H1 (cell line): ENCODE data around the gene CARD14. TPM values are rescaled to one million over a fixed set of nuclear protein-coding genes. Genes with fewer than 3 reads are reported as not detected.

Experiments
- CTCF ChIA-PET: fragments of 300-600 bp; sonication (Branson Sonifier 250); formaldehyde crosslinking; loops from one replicate; lab custom pipeline; 2021; ENCODE audit not compliant: partially characterized antibody; lab: Charles Lee
- POLR2A ChIA-PET: fragments of 300-600 bp; sonication (Branson Sonifier 250); formaldehyde crosslinking; loops from one replicate; lab custom pipeline; 2021; ENCODE audit warnings: inconsistent platforms; ENCODE audit not compliant: partially characterized antibody; lab: Charles Lee
- DNase-seq, 2 experiments: peaks; one replicate each; pipeline versions ENCODE4 v3.0.0 to v3.0.0-alpha.2; 2010 to 2022; ENCODE audit warnings: low spot score in 2 of 2, low read depth in 1 of 2, mixed read lengths in 1 of 2
- FAIRE-seq: peaks from 2 replicates; lab custom pipeline; 2011; peaks lifted over from hg19 to GRCh38; lab: Jason Lieb, UNC
- H2AFZ ChIP-seq: 2 replicates; pipeline ENCODE4 v1.8.1; 2012; ENCODE audit warnings: low read length, inconsistent platforms
- H2AK5ac ChIP-seq: 2 replicates; pipeline ENCODE4 v1.6.1; 2013; ENCODE audit warnings: low read depth, low read length
- H2BK120ac ChIP-seq: replicated peaks from 2 replicates; pipeline ENCODE3; 2013; ENCODE audit warnings: low read depth, low read length, inconsistent platforms
- H2BK12ac ChIP-seq: 2 replicates; pipeline ENCODE4 v1.6.1; 2013; ENCODE audit warnings: low read depth, low read length
- H2BK15ac ChIP-seq: 2 replicates; pipeline ENCODE4 v1.6.1; 2013; ENCODE audit warnings: low read length
- H2BK20ac ChIP-seq: 2 replicates; pipeline ENCODE4 v1.6.1; 2013; ENCODE audit warnings: low read length
- H2BK5ac ChIP-seq: 2 replicates; pipeline ENCODE4 v1.6.1; 2013; ENCODE audit warnings: low read depth, low read length
- H3K14ac ChIP-seq: 2 replicates; pipeline ENCODE4 v1.6.1; 2013; ENCODE audit warnings: inconsistent platforms; ENCODE audit not compliant: insufficient read length
- H3K18ac ChIP-seq: 2 replicates; pipeline ENCODE4 v1.6.1; 2013; ENCODE audit warnings: low read length; ENCODE audit errors: extremely low read depth
- H3K23ac ChIP-seq: 2 replicates; pipeline ENCODE4 v1.6.1; 2013; ENCODE audit warnings: inconsistent platforms; ENCODE audit not compliant: insufficient read length
- H3K23me2 ChIP-seq: 2 replicates; pipeline ENCODE4 v1.6.1; 2013; ENCODE audit warnings: low read depth, low read length
- H3K27ac ChIP-seq: 2 replicates; pipeline ENCODE4 v1.6.1; 2011; ENCODE audit warnings: low read depth, low read length, inconsistent platforms
- H3K27me3 ChIP-seq, 4 experiments: replicated peaks in 1 of 4; 1 replicate in 1 of 4; 2 replicates in 3 of 4; pipeline versions ENCODE4 v1.6.1 to v1.8.1; 2011 to 2013; ENCODE audit warnings: low read length in 3 of 4, mild to moderate bottlenecking in 3 of 4, inconsistent platforms in 2 of 4, mixed read lengths in 2 of 4, moderate library complexity in 1 of 4; ENCODE audit not compliant: control insufficient read depth in 3 of 4, insufficient read depth in 3 of 4; ENCODE audit errors: extremely low read depth in 1 of 4
- H3K36me3 ChIP-seq, 4 experiments: 2 replicates each; pipeline versions ENCODE4 v1.6.1 to v1.8.1; 2011 to 2013; ENCODE audit warnings: mild to moderate bottlenecking in 4 of 4, low read length in 3 of 4, moderate library complexity in 2 of 4, control low read depth in 1 of 4, inconsistent platforms in 1 of 4; ENCODE audit not compliant: insufficient read depth in 4 of 4, control insufficient read depth in 2 of 4
- H3K4ac ChIP-seq: replicated peaks from 2 replicates; pipeline ENCODE3; 2013; ENCODE audit warnings: low read length, low read depth, mixed read lengths, inconsistent platforms; ENCODE audit not compliant: insufficient read length
- H3K4me1 ChIP-seq, 4 experiments: replicated peaks in 1 of 4; 1 replicate in 1 of 4; 2 replicates in 3 of 4; pipeline versions ENCODE4 v1.6.1 to v1.8.1; 2011 to 2013; ENCODE audit warnings: low read length in 3 of 4, inconsistent platforms in 2 of 4, mixed read lengths in 1 of 4; ENCODE audit not compliant: insufficient read depth in 4 of 4, control insufficient read depth in 3 of 4
- H3K4me2 ChIP-seq, 2 experiments: 2 replicates each; pipeline versions ENCODE4 v1.6.1 to v1.8.1; 2011 to 2013; ENCODE audit warnings: low read depth in 2 of 2, low read length in 2 of 2, control low read depth in 1 of 2, inconsistent platforms in 1 of 2, mild to moderate bottlenecking in 1 of 2; ENCODE audit not compliant: insufficient read depth in 1 of 2
- H3K4me3 ChIP-seq, 4 experiments: fragments of 200-600, 300-600 bp in 1 of 4; sonication (generic), shearing (Covaris generic), sonication (Bioruptor Twin) in 1 of 4; 2 replicates each; pipeline versions ENCODE4 v1.5.1 to v1.8.1; 2011 to 2016; ENCODE audit warnings: low read length in 4 of 4, low read depth in 3 of 4, control low read depth in 2 of 4, inconsistent platforms in 2 of 4, mild to moderate bottlenecking in 2 of 4, mixed read lengths in 1 of 4, moderate library complexity in 1 of 4; ENCODE audit not compliant: insufficient read depth in 2 of 4; ENCODE audit errors: extremely low read depth in 1 of 4
- H3K56ac ChIP-seq: replicated peaks from 2 replicates; pipeline ENCODE3; 2013; ENCODE audit warnings: low read depth, mild to moderate bottlenecking, mixed read lengths, low read length, inconsistent platforms; ENCODE audit not compliant: insufficient read length
- H3K79me1 ChIP-seq: 2 replicates; pipeline ENCODE4 v1.6.1; 2013; ENCODE audit warnings: low read depth, low read length, control low read depth
- H3K79me2 ChIP-seq, 2 experiments: 2 replicates each; pipeline versions ENCODE4 v1.6.1 to v1.8.1; 2012 to 2013; ENCODE audit warnings: low read length in 2 of 2, mild to moderate bottlenecking in 2 of 2, inconsistent platforms in 1 of 2; ENCODE audit not compliant: insufficient read depth in 2 of 2, control insufficient read depth in 1 of 2
- H3K9ac ChIP-seq, 4 experiments: replicated peaks in 1 of 4; 1 replicate in 1 of 4; 2 replicates in 3 of 4; pipeline versions ENCODE4 v1.6.1 to v1.8.1; 2011 to 2013; ENCODE audit warnings: low read depth in 3 of 4, low read length in 3 of 4, control low read depth in 2 of 4, mild to moderate bottlenecking in 2 of 4, moderate library complexity in 2 of 4, inconsistent platforms in 1 of 4; ENCODE audit errors: extremely low read depth in 1 of 4
- H3K9me3 ChIP-seq, 2 experiments: 2 replicates each; pipeline versions ENCODE4 v1.6.1 to v1.8.1; 2012 to 2013; ENCODE audit warnings: mild to moderate bottlenecking in 2 of 2, moderate library complexity in 2 of 2, control low read depth in 1 of 2, inconsistent platforms in 1 of 2, low read depth in 1 of 2, low read length in 1 of 2, mixed read lengths in 1 of 2; ENCODE audit not compliant: insufficient read depth in 2 of 2
- H4K20me1 ChIP-seq, 2 experiments: replicated peaks in 1 of 2; 2 replicates each; pipeline versions ENCODE3 to v1.8.1; 2011 to 2013; ENCODE audit warnings: inconsistent platforms in 2 of 2, low read length in 2 of 2, mild to moderate bottlenecking in 1 of 2; ENCODE audit not compliant: insufficient read depth in 2 of 2, control insufficient read depth in 1 of 2
- H4K5ac ChIP-seq: 2 replicates; pipeline ENCODE4 v1.6.1; 2013; ENCODE audit warnings: low read length, low read depth, mixed read lengths, inconsistent platforms; ENCODE audit not compliant: insufficient read length
- H4K8ac ChIP-seq: 2 replicates; pipeline ENCODE4 v1.8.0; 2013; ENCODE audit warnings: mild to moderate bottlenecking, moderate library complexity, low read length, inconsistent platforms; ENCODE audit not compliant: insufficient read depth; ENCODE audit errors: extremely low read depth
- H4K91ac ChIP-seq: replicated peaks from 2 replicates; pipeline ENCODE3; 2013; ENCODE audit warnings: low read length, mixed read lengths, inconsistent platforms; ENCODE audit not compliant: insufficient read length
- CBX8 ChIP-seq: fragments of 300-800, 300-1000 bp; sonication (generic); IDR thresholded peaks from 2 replicates; pipeline ENCODE4 v1.7.1; 2016; ENCODE audit warnings: low read depth, low read length, borderline replicate concordance
- CHD1 ChIP-seq: IDR thresholded peaks from 2 replicates; pipeline ENCODE4 v1.6.1; 2012; ENCODE audit warnings: low read depth, low read length, improper control_type of control experiment
- CHD2 ChIP-seq: IDR thresholded peaks from 2 replicates; pipeline ENCODE4 v1.6.1; 2012; ENCODE audit warnings: low read length, improper control_type of control experiment
- CREB1 ChIP-seq: IDR thresholded peaks from 2 replicates; pipeline ENCODE4 v1.6.1; 2012; ENCODE audit warnings: inconsistent platforms
- CTBP2 ChIP-seq: IDR thresholded peaks from 2 replicates; pipeline ENCODE4 v1.7.0; 2011; ENCODE audit warnings: borderline replicate concordance, mild to moderate bottlenecking, moderate library complexity, mixed read lengths, low read length; ENCODE audit not compliant: insufficient read depth, insufficient read length
- FOSL1 ChIP-seq: IDR thresholded peaks from 2 replicates; pipeline ENCODE4 v1.6.1; 2011; ENCODE audit warnings: mild to moderate bottlenecking, low read depth, low read length, moderate library complexity; ENCODE audit not compliant: insufficient read depth
- HDAC2 ChIP-seq, 2 experiments: fragments of 300-600 bp in 1 of 2; sonication (generic) in 1 of 2; IDR thresholded peaks; 2 replicates each; pipeline ENCODE4 v1.6.1; 2011 to 2012; ENCODE audit warnings: low read depth in 2 of 2, low read length in 2 of 2, mild to moderate bottlenecking in 2 of 2, moderate library complexity in 2 of 2, borderline replicate concordance in 1 of 2, inconsistent platforms in 1 of 2
- HDAC6 ChIP-seq: IDR thresholded peaks from one replicate; pipeline ENCODE4 v1.7.1; 2012; ENCODE audit warnings: low read depth, mild to moderate bottlenecking, inconsistent platforms, low read length, moderate library complexity
- RAD21 ChIP-seq, 2 experiments: IDR thresholded peaks in 1 of 2; conservative IDR thresholded peaks in 1 of 2; 2 replicates each; pipeline ENCODE4 v1.6.1; 2011; ENCODE audit warnings: low read depth in 2 of 2, low read length in 2 of 2, improper control_type of control experiment in 1 of 2, inconsistent platforms in 1 of 2, mild to moderate bottlenecking in 1 of 2, moderate library complexity in 1 of 2
- RFX5 ChIP-seq: IDR thresholded peaks from 2 replicates; pipeline ENCODE4 v1.6.1; 2011; ENCODE audit warnings: low read depth, low read length, improper control_type of control experiment, borderline replicate concordance
- SP1 ChIP-seq: IDR thresholded peaks from 2 replicates; pipeline ENCODE4 v1.6.1; 2011; ENCODE audit warnings: low read depth, low read length
- SP4 ChIP-seq: IDR thresholded peaks from 2 replicates; pipeline ENCODE4 v1.6.1; 2012; ENCODE audit warnings: low read length, inconsistent platforms
- TAF7 ChIP-seq: optimal IDR thresholded peaks from 2 replicates; pipeline ENCODE3; 2011; ENCODE audit warnings: low read depth, mild to moderate bottlenecking, inconsistent platforms, low read length, moderate library complexity, borderline replicate concordance
- TCF12 ChIP-seq: IDR thresholded peaks from 2 replicates; pipeline ENCODE4 v1.6.1; 2011; ENCODE audit warnings: low read depth, mild to moderate bottlenecking, low read length
- TEAD4 ChIP-seq: IDR thresholded peaks from 2 replicates; pipeline ENCODE4 v1.6.1; 2012; ENCODE audit warnings: low read depth, low read length, inconsistent platforms, mixed read lengths
- WGBS, 2 experiments: shearing (Covaris generic) in 1 of 2; methylation state at CpG; one replicate each; pipeline versions ENCODE4 v1.1.6 to v1.1.7; 2013 to 2015; ENCODE audit warnings: low lambda C conversion rate in 2 of 2, mixed read lengths in 2 of 2, inconsistent platforms in 1 of 2, low coverage in 1 of 2, missing lambda C conversion rate in 1 of 2; ENCODE audit not compliant: insufficient replicate concordance in 2 of 2, insufficient coverage in 1 of 2, insufficient read length in 1 of 2; ENCODE audit errors: extremely low coverage in 1 of 2, missing lambda C conversion rate in 1 of 2; 5-methylcytosine and 5-hydroxymethylcytosine counted together
- polyA plus RNA-seq, 7 experiments: library from polyadenylated mRNA; depleted of rRNA in 3 of 7; stranded (reverse) in 5 of 7; unstranded in 2 of 7; fragments of >200 nt in 5 of 7; fragments of 200-250 nt in 2 of 7; gene quantifications; 1 replicate in 5 of 7; 2 replicates in 1 of 7; 4 replicates in 1 of 7; pipeline versions ENCODE4 v1.2.1 to v1.2.3, GENCODE V29; 2011 to 2013; ENCODE audit warnings: missing spikeins in 2 of 7, mixed read lengths in 2 of 7
- total RNA-seq: library from RNA; stranded (reverse); fragmentation: NEBNext Ultra II Directional; extraction: Animal tissue kit (Norgen Biotek cat#: 25700); gene quantifications from 2 replicates; pipeline ENCODE4 v1.2.1, GENCODE V29; 2021

Gene CARD14
- total and polyA plus RNA-seq, 2 of the 8 experiments (the other 6 are each of a cell fraction or from before 2014, with no cell fraction given) = 0.08 TPM; not detected in 1

- no peaks in the 10 kb centered on the region for H3K23me2 ChIP-seq
- H3K79me1 ChIP-seq = no peaks in the 10 kb centered on the region
- no peaks in the 10 kb centered on the region for H3K79me2 ChIP-seq
- H3K56ac ChIP-seq = no peak overlapping the region
- ChIA-PET CTCF (interaction anchor here (1.0 to 1.9 kb wide), 3 partner anchors 18 to 28 kb away, joined by 3 to 5 read pairs (median 3); no protein-coding TSS in a partner anchor), POLR2A (interaction anchor here (1.6 kb wide), 1 partner anchor 26 kb away, joined by 3 read pairs; no protein-coding TSS in a partner anchor)
- 91% methylated on average over 6 of the region's 6 CpGs; no CpG with 5 or more reads in 1 of the 2 experiments for WGBS, 2 experiments
- no peaks in the 10 kb centered on the region for H3K36me3 ChIP-seq
- H4K20me1 ChIP-seq = no peaks in the 10 kb centered on the region
- no peak overlapping the region for H3K27ac ChIP-seq
- H3K9me3 ChIP-seq = no peaks in the 10 kb centered on the region
- no peaks in the 10 kb centered on the region; a peak in 1 of 7 replicates for H3K27me3 ChIP-seq
- no peak overlapping the region for H2BK15ac ChIP-seq
- H4K5ac ChIP-seq = no peak overlapping the region
- FAIRE-seq = no peak
- no peak overlapping the region for H2AK5ac ChIP-seq
- H2AFZ ChIP-seq = no peak overlapping the region
- H3K4me3 ChIP-seq = no peak overlapping the region
- H4K91ac ChIP-seq = no peak overlapping the region
- H2BK12ac ChIP-seq = no peak overlapping the region
- no peak overlapping the region for H3K4me2 ChIP-seq
- H3K9ac ChIP-seq = no peak overlapping the region
- H2BK5ac ChIP-seq = no peak overlapping the region
- no peak overlapping the region for H4K8ac ChIP-seq
- no peak overlapping the region for H3K4ac ChIP-seq
- no peak overlapping the region for H3K18ac ChIP-seq
- H2BK20ac ChIP-seq = no peak overlapping the region
- DNase-seq = no peak
- no peak overlapping the region for H3K14ac ChIP-seq
- no peak overlapping the region for H3K23ac ChIP-seq
- no peak overlapping the region for H2BK120ac ChIP-seq
- peaks cover 0 to 6% (median under 1%) of the 10 kb centered on the region in 4 experiments; a peak in 2 of 7 replicates for H3K4me1 ChIP-seq
- no peak for TF ChIP-seq CREB1
- TF ChIP-seq CTBP2 = no peak
- no peak for TF ChIP-seq CHD1
- no peak for TF ChIP-seq TCF12
- TF ChIP-seq CHD2 = no peak
- TF ChIP-seq HDAC2 (IDR thresholded peaks at IDR 0.05; ENCODE audit: borderline replicate concordance in 1 of 2, low read depth in 2 of 2, low read length in 2 of 2) = no peak
- TF ChIP-seq FOSL1 = no peak
- TF ChIP-seq CBX8 = no peak
- no peak for TF ChIP-seq SP4
- TF ChIP-seq TAF7 = no peak
- TF ChIP-seq RFX5 = no peak
- no peak for TF ChIP-seq TEAD4
- no peak for TF ChIP-seq SP1
- no peak for TF ChIP-seq RAD21 (IDR thresholded peaks at IDR 0.05 in 1 of 2, conservative IDR thresholded peaks at IDR 0.05 in 1 of 2; ENCODE audit: low read depth in 2 of 2, low read length in 2 of 2)
- TF ChIP-seq HDAC6 = no peak
Measured at GRCh38 chr17:80173916-80174315, 4.1 kb downstream of the CARD14 start.
